IMR-90 (cell line): ENCODE data around the gene ZNF618. TPM values are rescaled to one million over a fixed set of nuclear protein-coding genes. Genes with fewer than 3 reads are reported as not detected.

Source experiments
- ATAC-seq: fragments of 200-7000 bp; cut with Tn5 transposase; 2 replicates; pipeline ENCODE4 v1.9.1; 2020; ENCODE audit warnings: low read depth, mild to moderate bottlenecking, moderate library complexity
- BruUV-seq: library from RNA; stranded (reverse); fragments of 400-500 nt; replicated peaks from 2 replicates; lab custom pipeline; 2021; lab: Mats Ljungman, UMichigan
- CTCF ChIA-PET: fragments of 300-600 bp; formaldehyde crosslinking; extraction: SDS; loops from one replicate; lab custom pipeline; 2021; ENCODE audit warnings: antibody characterized with exemption; lab: Yijun Ruan, JAX
- POLR2A ChIA-PET: fragments of 300-600 bp; sonication (Branson Sonifier 250); formaldehyde crosslinking; loops from one replicate; lab custom pipeline; 2022; ENCODE audit warnings: antibody characterized with exemption; ENCODE audit not compliant: unreplicated experiment; lab: Charles Lee
- DNase-seq: peaks from one replicate; pipeline ENCODE4 v3.0.0; 2013
- H2AFZ ChIP-seq: replicated peaks from 2 replicates; pipeline ENCODE3; 2013; ENCODE audit warnings: low read length, mild to moderate bottlenecking; ENCODE audit not compliant: poor library complexity
- H2AK5ac ChIP-seq: 2 replicates; pipeline ENCODE4 v1.6.1; 2013; ENCODE audit warnings: low read depth, low read length, inconsistent platforms
- H2AK9ac ChIP-seq: replicated peaks from 2 replicates; pipeline ENCODE3; 2013; ENCODE audit warnings: mild to moderate bottlenecking, low read depth, low read length, moderate library complexity; ENCODE audit not compliant: poor library complexity
- H2BK120ac ChIP-seq: 2 replicates; pipeline ENCODE4 v1.6.1; 2013; ENCODE audit warnings: low read depth, low read length, inconsistent platforms
- H2BK15ac ChIP-seq: 3 replicates; pipeline ENCODE4 v1.6.1; 2013; ENCODE audit warnings: low read depth, low read length, inconsistent platforms
- H2BK20ac ChIP-seq: 2 replicates; pipeline ENCODE4 v1.6.1; 2013; ENCODE audit warnings: low read depth, mild to moderate bottlenecking, inconsistent platforms, low read length, moderate library complexity
- H2BK5ac ChIP-seq: 2 replicates; pipeline ENCODE4 v1.6.1; 2013; ENCODE audit warnings: mild to moderate bottlenecking, low read depth, low read length, inconsistent platforms; ENCODE audit not compliant: poor library complexity, severe bottlenecking
- H3K14ac ChIP-seq: replicated peaks from 2 replicates; pipeline ENCODE4 v1.6.1; 2013; ENCODE audit warnings: low read depth, low read length, inconsistent platforms
- H3K18ac ChIP-seq: 2 replicates; pipeline ENCODE4 v1.6.1; 2013; ENCODE audit warnings: low read depth, low read length, control low read depth
- H3K23ac ChIP-seq: 2 replicates; pipeline ENCODE4 v1.6.1; 2013; ENCODE audit warnings: low read depth, low read length, inconsistent platforms
- H3K27ac ChIP-seq: 2 replicates; pipeline ENCODE4 v1.5.1; 2013; ENCODE audit warnings: mild to moderate bottlenecking, control low read depth, low read length; ENCODE audit not compliant: insufficient read depth
- H3K27me3 ChIP-seq: 2 replicates; pipeline ENCODE4 v1.6.1; 2013; ENCODE audit warnings: low read length; ENCODE audit not compliant: control insufficient read depth, insufficient read depth
- H3K36me3 ChIP-seq: 2 replicates; pipeline ENCODE4 v1.6.1; 2013; ENCODE audit warnings: low read length, mixed read lengths; ENCODE audit not compliant: control insufficient read depth, insufficient read depth
- H3K4ac ChIP-seq: 2 replicates; pipeline ENCODE4 v1.6.1; 2013; ENCODE audit warnings: low read depth, low read length, inconsistent platforms
- H3K4me1 ChIP-seq: 2 replicates; pipeline ENCODE4 v1.6.1; 2013; ENCODE audit warnings: low read length, mixed read lengths; ENCODE audit not compliant: control insufficient read depth, insufficient read depth
- H3K4me2 ChIP-seq: 2 replicates; pipeline ENCODE4 v1.6.1; 2013; ENCODE audit warnings: low read depth, mild to moderate bottlenecking, control low read depth, low read length, moderate library complexity
- H3K4me3 ChIP-seq: 2 replicates; pipeline ENCODE4 v1.5.1; 2013; ENCODE audit warnings: low read depth, mild to moderate bottlenecking, control low read depth, low read length, moderate library complexity; ENCODE audit not compliant: insufficient read depth
- H3K56ac ChIP-seq: 2 replicates; pipeline ENCODE4 v1.6.1; 2013; ENCODE audit warnings: low read length, inconsistent platforms; ENCODE audit not compliant: insufficient read depth; ENCODE audit errors: extremely low read depth
- H3K79me1 ChIP-seq, 2 experiments: 2 replicates each; pipeline ENCODE4 v1.6.1; 2013; ENCODE audit warnings: low read length in 2 of 2, inconsistent platforms in 1 of 2, low read depth in 1 of 2
- H3K9ac ChIP-seq: 2 replicates; pipeline ENCODE4 v1.6.1; 2013; ENCODE audit warnings: low read depth, low read length, control low read depth
- H3K9me1 ChIP-seq: 2 replicates; pipeline ENCODE4 v1.6.1; 2013; ENCODE audit warnings: low read length, inconsistent platforms; ENCODE audit not compliant: insufficient read depth
- H3K9me3 ChIP-seq: 2 replicates; pipeline ENCODE4 v1.6.1; 2013; ENCODE audit warnings: low read length; ENCODE audit not compliant: control insufficient read depth, insufficient read depth
- H4K20me1 ChIP-seq: 2 replicates; pipeline ENCODE4 v1.6.1; 2013; ENCODE audit warnings: low read length, inconsistent platforms; ENCODE audit not compliant: insufficient read depth
- H4K5ac ChIP-seq: 2 replicates; pipeline ENCODE4 v1.6.1; 2013; ENCODE audit warnings: mild to moderate bottlenecking, low read depth, low read length, control low read depth
- H4K8ac ChIP-seq, 2 experiments: 2 replicates each; pipeline ENCODE4 v1.6.1; 2013; ENCODE audit warnings: low read depth in 2 of 2, low read length in 2 of 2, control low read depth in 1 of 2, inconsistent platforms in 1 of 2
- H4K91ac ChIP-seq: 2 replicates; pipeline ENCODE4 v1.6.1; 2013; ENCODE audit warnings: low read depth, low read length, inconsistent platforms; ENCODE audit not compliant: insufficient read depth
- WGBS, 2 experiments: methylation state at CpG; one replicate each; pipeline versions ENCODE4 v1.1.5 to v1.1.7; 2013; ENCODE audit warnings: missing lambda C conversion rate in 2 of 2; ENCODE audit not compliant: insufficient read length in 1 of 2; ENCODE audit errors: extremely low coverage in 2 of 2; 5-methylcytosine and 5-hydroxymethylcytosine counted together
- dilution Hi-C: fragments of 300-500 bp; cut with HindIII; formaldehyde crosslinking; loops from one replicate; pipeline ENCODE4 v1.14.3; 2018; ENCODE audit warnings: low sequenced_read_pairs; ENCODE audit not compliant: unreplicated experiment
- in situ Hi-C: fragments of 300-500 bp; cut with MboI; formaldehyde crosslinking; loops from 3 replicates; pipeline ENCODE4 v1.14.3; 2019; ENCODE audit warnings: low sequenced_read_pairs, inconsistent platforms, mixed read lengths
- intact Hi-C: fragments of 100-400 bp; cut with micrococcal nuclease; formaldehyde crosslinking; loops from 2 replicates; pipeline ENCODE4 v1.10.0; 2022
- polyA plus RNA-seq, 3 experiments: library from polyadenylated mRNA; depleted of rRNA; stranded (reverse); fragments of >200 nt; gene quantifications; 2 replicates each; pipeline ENCODE4 v1.2.3, GENCODE V29; 2012; ENCODE audit warnings: low replicate concordance in 1 of 3
- total RNA-seq: library from RNA; depleted of rRNA; stranded (reverse); fragments of >200 nt; gene quantifications from 2 replicates; pipeline ENCODE4 v1.2.3, GENCODE V29; 2012
- TF ChIP-seq, protein P1 (sequence below): fragments of 150-350 bp; IDR thresholded peaks from 2 replicates; pipeline ENCODE4 v1.6.1; 2017; ENCODE audit warnings: mild to moderate bottlenecking, antibody characterized with exemption, low read length, low read depth
- TF ChIP-seq, protein P2 (sequence below): fragments of 150-350 bp; IDR thresholded peaks from 2 replicates; pipeline ENCODE4 v1.6.1; 2016; ENCODE audit warnings: low read depth, mild to moderate bottlenecking, low read length, moderate library complexity, borderline replicate concordance

Gene ZNF618
- total and polyA plus RNA-seq, 2 of the 4 experiments (the other 2 are of a cell fraction): 8.2 to 9.4 TPM

GRCh38 chr9:114061830-114062474, 185.8 kb downstream of the ZNF618 start:
- Histone ChIP-seq H2BK120ac (no peak overlapping the region), H2BK20ac (no peak overlapping the region), H3K36me3 (peaks cover 4% of the 10 kb centered on the region; the same call in 1 of the 2 replicates), H3K79me1 (no peaks in the 10 kb centered on the region), H3K4me3 (no peak overlapping the region), H3K9me1 (no peaks in the 10 kb centered on the region), H3K9ac (no peak overlapping the region), H3K9me3 (no peaks in the 10 kb centered on the region), H2BK5ac (no peak overlapping the region), H3K4me1 (no peaks in the 10 kb centered on the region), H4K8ac (no peak overlapping the region), H2BK15ac (no peak overlapping the region), H3K27ac (no peak overlapping the region), H2AK9ac (peak overlapping the region; percentile 7), H4K20me1 (no peaks in the 10 kb centered on the region), H2AFZ (no peak overlapping the region), H3K4me2 (no peak overlapping the region), H3K56ac (no peak overlapping the region), H3K23ac (no peak overlapping the region), H3K14ac (no peak overlapping the region), H3K18ac (no peak overlapping the region), H3K4ac (no peak overlapping the region), H2AK5ac (no peak overlapping the region), H4K5ac (no peak overlapping the region), H3K27me3 (peaks cover 14% of the 10 kb centered on the region), H4K91ac (no peak overlapping the region)
- CTCF ChIA-PET: no interaction called here
- ATAC-seq: no peak
- WGBS, 2 experiments: no CpG with 5 or more reads among the region's 4 CpGs
- intact Hi-C loops (no loop called here), in situ Hi-C loops (no loop called here), dilution Hi-C loops (no loop called here)
- TF ChIP-seq, protein P1, sequence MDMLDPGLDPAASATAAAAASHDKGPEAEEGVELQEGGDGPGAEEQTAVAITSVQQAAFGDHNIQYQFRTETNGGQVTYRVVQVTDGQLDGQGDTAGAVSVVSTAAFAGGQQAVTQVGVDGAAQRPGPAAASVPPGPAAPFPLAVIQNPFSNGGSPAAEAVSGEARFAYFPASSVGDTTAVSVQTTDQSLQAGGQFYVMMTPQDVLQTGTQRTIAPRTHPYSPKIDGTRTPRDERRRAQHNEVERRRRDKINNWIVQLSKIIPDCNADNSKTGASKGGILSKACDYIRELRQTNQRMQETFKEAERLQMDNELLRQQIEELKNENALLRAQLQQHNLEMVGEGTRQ: no peak
- TF ChIP-seq, protein P2, sequence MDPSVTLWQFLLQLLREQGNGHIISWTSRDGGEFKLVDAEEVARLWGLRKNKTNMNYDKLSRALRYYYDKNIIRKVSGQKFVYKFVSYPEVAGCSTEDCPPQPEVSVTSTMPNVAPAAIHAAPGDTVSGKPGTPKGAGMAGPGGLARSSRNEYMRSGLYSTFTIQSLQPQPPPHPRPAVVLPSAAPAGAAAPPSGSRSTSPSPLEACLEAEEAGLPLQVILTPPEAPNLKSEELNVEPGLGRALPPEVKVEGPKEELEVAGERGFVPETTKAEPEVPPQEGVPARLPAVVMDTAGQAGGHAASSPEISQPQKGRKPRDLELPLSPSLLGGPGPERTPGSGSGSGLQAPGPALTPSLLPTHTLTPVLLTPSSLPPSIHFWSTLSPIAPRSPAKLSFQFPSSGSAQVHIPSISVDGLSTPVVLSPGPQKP: no peak
- no peak for DNase-seq
- no TSS peak for BruUV-seq
- POLR2A ChIA-PET: no interaction called here
